ENCODE measurements around the gene SLC17A7.

The SLC17A7 gene

GRCh38 chr19:49398001-49398615, 43.2 kb downstream of the SLC17A7 start:
- TF ChIP-seq CTCF (IDR thresholded peaks at IDR 0.05; ENCODE audit: low read depth, low read length, poor library complexity, severe bottlenecking) = no peak
- TF ChIP-seq EZH2phosphoT487 (IDR thresholded peaks at IDR 0.05; ENCODE audit: borderline replicate concordance, low read length) = no peak
- Histone ChIP-seq H3K27me3 (ENCODE audit: control insufficient read depth, low read length) (no peaks in the 10 kb centered on the region), H3K4me2 (ENCODE audit: low read length) (no peak overlapping the region), H3K9me3 (ENCODE audit: control insufficient read depth, insufficient read depth, low read length) (no peaks in the 10 kb centered on the region), H3K4me1 (ENCODE audit: control insufficient read depth, low read length) (peaks cover 17% of the 10 kb centered on the region), H3F3A (ENCODE audit: control insufficient read depth, insufficient read depth) (peaks cover 2% of the 10 kb centered on the region; the same call in 1 of the 2 replicates), H3K4me3 (ENCODE audit: low read length) (no peak overlapping the region), H4K20me1 (ENCODE audit: control insufficient read depth, insufficient read depth, low read depth, low read length) (no peaks in the 10 kb centered on the region), H3K9me2 (replicated peaks; ENCODE audit: control insufficient read depth, low read length) (no peaks in the 10 kb centered on the region), H3K36me3 (ENCODE audit: control insufficient read depth, low read length) (no peaks in the 10 kb centered on the region), H3K27ac (ENCODE audit: low read depth, low read length) (no peak overlapping the region), H3K79me2 (ENCODE audit: control insufficient read depth, low read length) (no peaks in the 10 kb centered on the region)

- Histone ChIP-seq H3K27me3 (ENCODE audit: control insufficient read depth, low read length) (no peaks in the 10 kb centered on the region), H3K9me2 (replicated peaks; ENCODE audit: control insufficient read depth, low read length) (no peaks in the 10 kb centered on the region), H3K9me3 (ENCODE audit: control insufficient read depth, insufficient read depth, low read length) (no peaks in the 10 kb centered on the region), H3F3A (ENCODE audit: control insufficient read depth, insufficient read depth) (no peaks in the 10 kb centered on the region), H3K36me3 (ENCODE audit: control insufficient read depth, low read length) (no peaks in the 10 kb centered on the region), H4K20me1 (ENCODE audit: control insufficient read depth, insufficient read depth, low read depth, low read length) (no peaks in the 10 kb centered on the region), H3K4me1 (ENCODE audit: control insufficient read depth, low read length) (peaks cover 15% of the 10 kb centered on the region), H3K79me2 (ENCODE audit: control insufficient read depth, low read length) (no peaks in the 10 kb centered on the region), H3K4me3 (ENCODE audit: low read length) (no peak overlapping the region), H3K27ac (ENCODE audit: low read depth, low read length) (no peak overlapping the region), H3K4me2 (ENCODE audit: low read length) (no peak overlapping the region)
- no peak for TF ChIP-seq CTCF (IDR thresholded peaks at IDR 0.05; ENCODE audit: low read depth, low read length, poor library complexity, severe bottlenecking)
- TF ChIP-seq EZH2phosphoT487 (IDR thresholded peaks at IDR 0.05; ENCODE audit: borderline replicate concordance, low read length) = no peak
These were observed 44.4 kb downstream of the SLC17A7 start for GRCh38 chr19:49396738-49397505.

GRCh38 chr19:49395581-49396407, 45.5 kb downstream of the SLC17A7 start:
- peaks cover 26% of the 10 kb centered on the region for H3K4me1 ChIP-seq (ENCODE audit: control insufficient read depth, low read length)
- H3K79me2 ChIP-seq (ENCODE audit: control insufficient read depth, low read length) = no peaks in the 10 kb centered on the region
- no peaks in the 10 kb centered on the region for H4K20me1 ChIP-seq (ENCODE audit: control insufficient read depth, insufficient read depth, low read depth, low read length)
- H3K27me3 ChIP-seq (ENCODE audit: control insufficient read depth, low read length) = no peaks in the 10 kb centered on the region
- no peak overlapping the region for H3K4me2 ChIP-seq (ENCODE audit: low read length)
- H3K4me3 ChIP-seq (ENCODE audit: low read length) = no peak overlapping the region
- H3K27ac ChIP-seq (ENCODE audit: low read depth, low read length) = no peak overlapping the region
- H3K9me2 ChIP-seq (replicated peaks; ENCODE audit: control insufficient read depth, low read length) = no peaks in the 10 kb centered on the region
- peaks cover 6% of the 10 kb centered on the region for H3F3A ChIP-seq (ENCODE audit: control insufficient read depth, insufficient read depth)
- no peaks in the 10 kb centered on the region for H3K36me3 ChIP-seq (ENCODE audit: control insufficient read depth, low read length)
- TF ChIP-seq CTCF (IDR thresholded peaks at IDR 0.05; ENCODE audit: low read depth, low read length, poor library complexity, severe bottlenecking) (no peak), EZH2phosphoT487 (IDR thresholded peaks at IDR 0.05; ENCODE audit: borderline replicate concordance, low read length) (no peak)
- H3K9me3 ChIP-seq (ENCODE audit: control insufficient read depth, insufficient read depth, low read length) = no peaks in the 10 kb centered on the region
